GM10847 (cell line): ENCODE results near the gene CNOT8.

Experiments used
- POLR2A ChIP-seq: IDR thresholded peaks from 2 replicates; pipeline ENCODE4 v1.6.1; 2011; ENCODE audit not compliant: insufficient read length; ENCODE audit errors: extremely low read depth

Gene CNOT8

GRCh38 chr5:154851351-154851750 is 7.1 kb upstream of the CNOT8 start:
- no peak for TF ChIP-seq POLR2A

- no peak for TF ChIP-seq POLR2A
These were observed 714 bp upstream of the CNOT8 start for GRCh38 chr5:154857530-154858296.

GRCh38 chr5:154858972-154859871 is 795 bp downstream of the CNOT8 start:
- no peak for TF ChIP-seq POLR2A

GRCh38 chr5:154860123-154860522 is 1.7 kb downstream of the CNOT8 start:
- no peak for TF ChIP-seq POLR2A

GRCh38 chr5:154860765-154861164 is 2.3 kb downstream of the CNOT8 start:
- no peak for TF ChIP-seq POLR2A

- TF ChIP-seq POLR2A = no peak
These were observed 3.5 kb downstream of the CNOT8 start for GRCh38 chr5:154861946-154862345.

GRCh38 chr5:154862766-154863165 is 4.3 kb downstream of the CNOT8 start:
- no peak for TF ChIP-seq POLR2A

- no peak for TF ChIP-seq POLR2A
These were observed 5.1 kb downstream of the CNOT8 start for GRCh38 chr5:154863291-154864080.

- no peak for TF ChIP-seq POLR2A
These were observed 7.2 kb downstream of the CNOT8 start for GRCh38 chr5:154865466-154866184.

- TF ChIP-seq POLR2A = no peak
These were observed 8.4 kb downstream of the CNOT8 start for GRCh38 chr5:154866841-154867240.

GRCh38 chr5:154868702-154869101 is 10.3 kb downstream of the CNOT8 start:
- TF ChIP-seq POLR2A = no peak

- TF ChIP-seq POLR2A = no peak
These were observed 13.3 kb downstream of the CNOT8 start for GRCh38 chr5:154871734-154872133.

GRCh38 chr5:154873791-154874331 is 15.4 kb downstream of the CNOT8 start:
- no peak for TF ChIP-seq POLR2A

- TF ChIP-seq POLR2A = no peak
These were observed 20.4 kb downstream of the CNOT8 start for GRCh38 chr5:154878642-154879335.
